Stimulated activated CD4-positive, alpha-beta T cell treated with anti-CD3 and anti-CD28 coated beads, Interleukin-4, amount 100 ng/mL, for 48 hours (primary cell): ENCODE data around the gene DNAI2.

Source experiments
- DNase-seq, 2 donors: peaks; one replicate each; pipeline ENCODE4 v3.0.0-alpha.2; 2020; ENCODE audit warnings: low read depth in 2 of 2

DNAI2 gene

GRCh38 chr17:74360899-74361229, 86.8 kb downstream of the DNAI2 start:
- DNase-seq, result no peak

GRCh38 chr17:74361230-74362068, 87.4 kb downstream of the DNAI2 start, which contains the start of gene BTBD17:
TSS of gene BTBD17 (minus strand) at chr17:74361868. CDS start at chr17:74361819, 49 bp downstream.
- peak; percentile 26 to 38 for DNase-seq

DNA sequence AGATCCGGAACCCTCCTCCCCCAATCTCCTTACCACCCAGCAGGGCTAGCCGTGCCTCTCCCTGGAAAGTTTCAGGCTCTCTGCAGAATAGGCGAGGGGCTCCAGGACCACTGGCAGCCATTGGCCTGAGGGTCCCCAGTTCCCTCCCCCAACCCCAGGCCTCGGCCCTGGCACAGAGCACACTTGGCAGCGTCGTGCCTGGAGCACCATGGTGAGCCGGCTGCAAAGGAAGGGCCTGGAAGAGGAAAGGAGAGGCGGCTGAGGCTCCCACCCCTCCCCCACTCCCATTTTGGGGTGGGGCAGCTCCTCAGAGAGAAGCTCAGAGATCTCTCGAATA, 88.0 kb downstream of the DNAI2 start:
- no peak for DNase-seq

DNA sequence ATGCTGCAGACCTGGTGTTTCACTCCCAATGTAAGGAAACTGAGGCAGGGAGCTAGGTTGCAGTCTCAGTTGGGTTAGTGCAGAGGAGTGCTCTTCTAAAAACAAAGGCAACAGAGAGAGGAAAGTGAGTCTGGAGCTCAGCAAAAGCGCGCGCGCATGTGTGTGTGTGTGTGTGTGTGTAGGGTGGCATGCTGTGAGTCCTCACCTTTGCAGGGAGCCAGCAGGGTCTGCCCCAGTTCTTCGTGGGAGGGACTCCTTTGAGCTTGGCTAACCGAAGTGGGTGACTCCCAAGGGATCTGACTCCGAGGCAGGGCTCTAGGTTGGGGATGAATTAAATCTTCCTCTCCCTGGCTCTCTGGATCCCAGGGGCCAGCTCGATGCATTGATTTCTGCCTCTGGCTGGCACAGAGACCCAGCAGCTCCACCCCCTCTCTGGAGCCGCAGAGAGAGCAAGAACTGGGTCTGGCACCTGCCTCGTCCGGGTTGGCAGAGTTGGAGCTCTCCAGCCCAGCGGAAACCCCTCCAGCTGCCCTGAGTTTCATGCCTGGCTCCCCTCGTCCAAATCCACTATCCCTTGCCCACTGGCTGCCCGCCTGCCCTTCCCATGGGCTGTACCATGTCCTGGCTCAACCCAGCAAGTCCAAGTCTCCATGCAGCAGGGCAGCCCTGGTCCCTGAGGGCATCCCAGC, 88.9 kb downstream of the DNAI2 start:
- DNase-seq, result no peak
